PFSK-1 (cell line): ENCODE results near the gene PPP2R5C.

ENCODE experiments used
- FOXP2 ChIP-seq: optimal IDR thresholded peaks from 2 replicates; pipeline ENCODE3; 2011; ENCODE audit warnings: borderline replicate concordance, control low read depth, inconsistent platforms; ENCODE audit not compliant: insufficient read depth; ENCODE audit errors: extremely low read length, extremely low read depth
- POLR2AphosphoS5 ChIP-seq: IDR thresholded peaks from 2 replicates; pipeline ENCODE4 v1.6.1; 2012; ENCODE audit warnings: low read depth, mild to moderate bottlenecking, control low read depth, low read length, moderate library complexity
- SIN3A ChIP-seq: IDR thresholded peaks from 2 replicates; pipeline ENCODE4 v1.6.1; 2012; ENCODE audit warnings: mild to moderate bottlenecking, low read length, moderate library complexity, borderline replicate concordance; ENCODE audit not compliant: insufficient read depth
- TAF1 ChIP-seq: IDR thresholded peaks from 2 replicates; pipeline ENCODE4 v1.6.1; 2012; ENCODE audit warnings: low read length, control low read depth, borderline replicate concordance; ENCODE audit not compliant: insufficient read depth
- TF ChIP-seq, protein P1 (sequence below), 2 experiments: IDR thresholded peaks; 2 replicates each; pipeline versions ENCODE4 v1.6.1 to v1.8.0; 2011 to 2012; ENCODE audit warnings: low read depth in 2 of 2, low read length in 2 of 2, control low read depth in 1 of 2, inconsistent platforms in 1 of 2, mild to moderate bottlenecking in 1 of 2, moderate library complexity in 1 of 2; ENCODE audit not compliant: insufficient read depth in 1 of 2

PPP2R5C gene

GRCh38 chr14:101791919-101792572 lies 30.5 kb downstream of the PPP2R5C start:
- TF ChIP-seq TAF1: no peak
- TF ChIP-seq SIN3A: no peak
- TF ChIP-seq, protein P1, sequence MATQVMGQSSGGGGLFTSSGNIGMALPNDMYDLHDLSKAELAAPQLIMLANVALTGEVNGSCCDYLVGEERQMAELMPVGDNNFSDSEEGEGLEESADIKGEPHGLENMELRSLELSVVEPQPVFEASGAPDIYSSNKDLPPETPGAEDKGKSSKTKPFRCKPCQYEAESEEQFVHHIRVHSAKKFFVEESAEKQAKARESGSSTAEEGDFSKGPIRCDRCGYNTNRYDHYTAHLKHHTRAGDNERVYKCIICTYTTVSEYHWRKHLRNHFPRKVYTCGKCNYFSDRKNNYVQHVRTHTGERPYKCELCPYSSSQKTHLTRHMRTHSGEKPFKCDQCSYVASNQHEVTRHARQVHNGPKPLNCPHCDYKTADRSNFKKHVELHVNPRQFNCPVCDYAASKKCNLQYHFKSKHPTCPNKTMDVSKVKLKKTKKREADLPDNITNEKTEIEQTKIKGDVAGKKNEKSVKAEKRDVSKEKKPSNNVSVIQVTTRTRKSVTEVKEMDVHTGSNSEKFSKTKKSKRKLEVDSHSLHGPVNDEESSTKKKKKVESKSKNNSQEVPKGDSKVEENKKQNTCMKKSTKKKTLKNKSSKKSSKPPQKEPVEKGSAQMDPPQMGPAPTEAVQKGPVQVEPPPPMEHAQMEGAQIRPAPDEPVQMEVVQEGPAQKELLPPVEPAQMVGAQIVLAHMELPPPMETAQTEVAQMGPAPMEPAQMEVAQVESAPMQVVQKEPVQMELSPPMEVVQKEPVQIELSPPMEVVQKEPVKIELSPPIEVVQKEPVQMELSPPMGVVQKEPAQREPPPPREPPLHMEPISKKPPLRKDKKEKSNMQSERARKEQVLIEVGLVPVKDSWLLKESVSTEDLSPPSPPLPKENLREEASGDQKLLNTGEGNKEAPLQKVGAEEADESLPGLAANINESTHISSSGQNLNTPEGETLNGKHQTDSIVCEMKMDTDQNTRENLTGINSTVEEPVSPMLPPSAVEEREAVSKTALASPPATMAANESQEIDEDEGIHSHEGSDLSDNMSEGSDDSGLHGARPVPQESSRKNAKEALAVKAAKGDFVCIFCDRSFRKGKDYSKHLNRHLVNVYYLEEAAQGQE (IDR thresholded peaks at IDR 0.05; ENCODE audit: insufficient read depth in 1 of 2, low read depth in 2 of 2, low read length in 2 of 2): no peak
- TF ChIP-seq FOXP2: no peak
- TF ChIP-seq POLR2AphosphoS5: no peak

DNA sequence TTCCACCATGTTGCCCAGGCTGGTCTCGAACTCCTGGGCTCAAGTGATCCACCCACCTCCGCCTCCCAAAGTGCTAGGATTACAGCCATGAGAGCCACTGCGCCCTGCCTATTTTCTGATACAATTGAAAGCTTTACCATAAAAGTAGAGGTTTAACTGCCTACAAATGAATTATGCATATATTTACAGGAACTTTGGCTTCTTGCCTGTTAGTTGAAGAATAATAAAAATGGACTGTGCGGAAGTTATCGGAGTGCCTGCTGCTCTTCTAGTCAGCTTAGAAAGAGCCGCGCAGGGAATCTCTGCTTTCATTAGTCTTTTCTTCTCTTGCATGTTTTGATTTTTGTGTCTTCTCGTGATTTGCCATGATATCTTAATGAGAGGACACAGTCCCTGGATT lies 34.5 kb downstream of the PPP2R5C start:
- TF ChIP-seq, protein P1 (IDR thresholded peaks at IDR 0.05; ENCODE audit: insufficient read depth in 1 of 2, low read depth in 2 of 2, low read length in 2 of 2): no peak

GRCh38 chr14:101796479-101796878 lies 35.0 kb downstream of the PPP2R5C start:
- TF ChIP-seq, protein P1 (IDR thresholded peaks at IDR 0.05; ENCODE audit: insufficient read depth in 1 of 2, low read depth in 2 of 2, low read length in 2 of 2): no peak
- TF ChIP-seq POLR2AphosphoS5 (no peak), SIN3A (no peak), FOXP2 (no peak), TAF1 (no peak)

GRCh38 chr14:101797856-101798255 lies 36.3 kb downstream of the PPP2R5C start:
- TF ChIP-seq SIN3A (no peak), FOXP2 (no peak), POLR2AphosphoS5 (no peak), TAF1 (no peak)
- TF ChIP-seq, protein P1 (IDR thresholded peaks at IDR 0.05; ENCODE audit: insufficient read depth in 1 of 2, low read depth in 2 of 2, low read length in 2 of 2): no peak
